Motor neuron (in vitro differentiated cells): ENCODE measurements around the gene ARMC2. TPM values are rescaled to one million over a fixed set of nuclear protein-coding genes. Genes with fewer than 3 reads are reported as not detected.

Experiments used
- ATAC-seq, 8 experiments: fragments of 200-7000 bp; cut with Tn5 transposase; replicated peaks in 6 of 8; 2 replicates each; pipeline ENCODE4 v1.8.0; 2021; ENCODE audit warnings: mild to moderate bottlenecking in 8 of 8, moderate library complexity in 8 of 8
- H3K27ac ChIP-seq, 2 donors: fragments of 250-450 bp; sonication (Bioruptor Pico); 2 replicates each; pipeline ENCODE4 v1.9.0; 2021; ENCODE audit warnings: antibody characterized with exemption in 2 of 2, mild to moderate bottlenecking in 2 of 2, moderate library complexity in 1 of 2
- H3K4me1 ChIP-seq, 2 donors: fragments of 250-450 bp; sonication (Bioruptor Pico); replicated peaks in 1 of 2; 2 replicates each; pipeline ENCODE4 v1.6.1; 2021; ENCODE audit warnings: antibody characterized with exemption in 2 of 2, mild to moderate bottlenecking in 2 of 2, moderate library complexity in 1 of 2
- H3K4me3 ChIP-seq, 5 donors: fragments of 250-450 bp; sonication (Bioruptor Pico); 2 replicates each; pipeline ENCODE4 v1.9.0; 2021; ENCODE audit warnings: antibody characterized with exemption in 5 of 5, mild to moderate bottlenecking in 5 of 5, moderate library complexity in 4 of 5
- WGBS, 10 experiments: fragments of 450-650 bp; shearing (Covaris generic); methylation state at CpG; one replicate each; pipeline ENCODE4 v1.0.0; 2022; 5-methylcytosine and 5-hydroxymethylcytosine counted together
- in situ Hi-C, 9 experiments: fragments of 400-800 bp; cut with MboI; loops; one replicate each; pipeline ENCODE4 v1.15.0; 2021; ENCODE audit warnings: low sequenced_read_pairs in 9 of 9, low pct_unique_long_range_greater_than_20kb in 2 of 9; ENCODE audit not compliant: unreplicated experiment in 9 of 9
- total RNA-seq, 8 experiments: library from RNA; unstranded; fragments of 300-600 nt; gene quantifications; 2 replicates each; pipeline versions ENCODE4 v1.2.3 to v1.2.4, GENCODE V29; 2022

Gene ARMC2
- total RNA-seq, 8 experiments from 2014 or later: 1.1 to 22.4 (median 6.1) TPM

DNA sequence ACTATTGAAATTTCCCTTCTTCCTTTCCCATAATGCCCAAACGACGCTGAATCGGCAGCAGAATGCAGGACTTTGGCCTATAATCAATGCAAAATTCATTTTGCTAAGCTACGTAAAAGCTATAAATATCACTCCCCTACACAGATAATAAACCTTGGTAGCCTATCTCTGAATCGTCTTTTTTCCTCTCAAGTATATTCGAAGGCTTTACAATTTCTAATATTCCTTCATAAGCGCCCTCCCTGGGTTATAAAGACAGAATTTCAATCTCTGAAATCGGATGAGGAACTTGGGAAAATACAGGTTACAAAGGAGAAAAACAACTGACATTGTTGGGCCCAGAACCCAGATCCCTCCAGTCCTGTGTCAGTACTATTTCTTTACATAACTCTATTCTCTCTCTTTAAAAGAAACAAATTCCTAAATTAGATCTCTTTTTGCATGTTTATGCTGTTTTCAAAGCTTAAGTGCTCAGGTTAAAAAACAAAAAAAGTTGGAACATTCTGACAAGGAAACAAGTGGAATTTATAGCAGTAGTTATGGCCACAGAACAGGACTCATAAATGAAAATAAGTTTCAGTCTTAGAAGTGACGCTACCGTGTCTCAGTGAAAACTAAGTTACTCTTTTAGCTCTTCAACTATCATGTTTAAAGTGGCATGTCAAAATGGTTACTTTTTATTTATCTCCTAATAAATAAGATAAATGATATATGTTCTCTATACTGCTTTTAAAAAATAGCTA, 161.9 kb downstream of the ARMC2 start:
- ATAC-seq: peak in 3 of 8 experiments; percentile 1 to 6 (median 1)
- H3K4me3 ChIP-seq: peak overlapping the region; percentile 59 to 99 (median 86)
- in situ Hi-C loops: no loop called here
- H3K4me1 ChIP-seq: peaks cover 0 to 14% of the 10 kb centered on the region in 2 donors
- 5 to 40% (median 19%) methylated on average over 6 to 9 of the region's 10 CpGs for WGBS, 10 experiments
- H3K27ac ChIP-seq: peak overlapping the region in 1 of 2 donors; percentile 89

DNA sequence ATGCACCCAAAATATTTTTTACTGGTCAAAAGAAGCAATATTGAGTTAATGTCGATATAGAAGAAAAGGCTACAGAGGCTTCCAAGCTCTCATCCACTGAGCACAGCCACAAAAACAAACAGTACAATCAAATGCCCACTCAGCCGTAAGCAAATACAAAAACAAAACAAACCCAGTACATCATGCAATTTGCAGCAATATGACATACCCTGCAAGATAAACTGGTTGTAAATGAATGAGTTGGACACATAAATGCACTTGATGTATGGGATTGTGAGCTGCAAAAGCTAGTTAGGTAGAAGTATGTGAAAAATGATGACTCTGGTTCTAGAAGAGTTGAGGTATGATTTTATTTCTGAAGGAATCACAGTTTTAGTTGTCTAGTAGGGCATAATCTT, 162.5 kb downstream of the ARMC2 start:
- Histone ChIP-seq H3K27ac (no peak overlapping the region), H3K4me1 (peaks cover 0 to 14% of the 10 kb centered on the region in 2 donors), H3K4me3 (no peak overlapping the region)
- no peak for ATAC-seq
- in situ Hi-C loops: no loop called here
- 44 to 85% (median 71%) methylated on average over 1 to 2 of the region's 2 CpGs; no CpG with 5 or more reads in 2 of the 10 experiments for WGBS, 10 experiments

DNA sequence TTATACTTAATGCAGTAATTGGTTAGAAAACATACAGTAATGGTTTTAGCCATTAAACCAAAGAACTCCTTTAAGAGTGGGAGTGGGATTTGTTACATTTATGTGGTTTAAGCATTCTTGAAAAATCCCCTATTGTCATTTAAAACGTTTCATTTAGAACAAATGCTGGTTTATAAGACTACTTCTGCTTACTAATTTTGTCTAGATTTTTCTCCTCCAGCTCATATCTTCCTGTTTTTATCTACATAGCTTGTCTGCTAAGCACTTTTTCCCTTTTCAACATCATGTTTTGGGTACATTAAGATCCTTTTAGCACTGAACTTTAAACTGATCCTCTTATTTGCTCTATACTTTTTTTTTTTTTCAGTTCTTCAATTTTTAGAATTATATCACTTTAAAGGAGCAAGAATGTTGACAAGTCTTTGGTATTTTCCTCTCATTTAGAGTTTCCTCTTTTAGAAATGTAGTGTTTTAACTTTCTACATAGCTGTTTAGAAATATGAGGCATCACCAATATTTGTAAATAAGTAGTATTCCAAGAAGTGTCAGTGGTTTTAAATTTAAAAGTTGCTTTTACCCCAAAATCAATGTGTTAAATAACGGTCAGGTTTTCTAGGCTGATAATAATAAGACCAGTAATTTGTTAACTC, 165.6 kb downstream of the ARMC2 start:
- in situ Hi-C loops: no loop called here

DNA sequence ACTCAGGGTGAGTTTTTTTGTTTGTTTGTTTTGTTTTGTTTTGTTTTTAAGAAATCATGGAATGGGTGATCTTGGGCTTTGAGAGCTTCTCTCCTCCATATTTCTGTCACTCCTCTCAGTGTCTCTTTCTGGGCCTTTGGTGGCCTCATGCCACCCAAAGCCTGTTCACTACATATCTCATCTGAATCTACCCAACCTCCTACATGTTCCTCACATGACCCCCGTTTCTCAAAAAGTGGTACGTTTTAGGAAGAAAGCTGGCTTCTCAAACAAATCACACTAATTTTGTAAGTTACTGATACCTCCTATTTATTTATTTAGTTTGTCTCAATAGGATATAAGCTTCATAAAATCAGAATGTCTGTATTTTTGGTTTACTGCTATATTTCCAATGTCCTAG, 166.4 kb downstream of the ARMC2 start:
- ATAC-seq: no peak
- peaks cover 0 to 4% of the 10 kb centered on the region in 2 donors for H3K4me1 ChIP-seq
- WGBS, 10 experiments: 29 to 100% (median 85%) methylated on average over 1 to 2 of the region's 2 CpGs; no CpG with 5 or more reads in 2 of the 10 experiments
- no peak overlapping the region for H3K27ac ChIP-seq
- H3K4me3 ChIP-seq: no peak overlapping the region
- in situ Hi-C loops: no loop called here

More for the DNA sequence above, 165.6 kb downstream of the ARMC2 start:
- Histone ChIP-seq H3K4me1 (peaks cover 0 to 4% of the 10 kb centered on the region in 2 donors), H3K27ac (no peak overlapping the region), H3K4me3 (no peak overlapping the region)
- 31 to 86% (median 49%) methylated on average over 1 to 2 of the region's 2 CpGs for WGBS, 10 experiments
- ATAC-seq: no peak

DNA sequence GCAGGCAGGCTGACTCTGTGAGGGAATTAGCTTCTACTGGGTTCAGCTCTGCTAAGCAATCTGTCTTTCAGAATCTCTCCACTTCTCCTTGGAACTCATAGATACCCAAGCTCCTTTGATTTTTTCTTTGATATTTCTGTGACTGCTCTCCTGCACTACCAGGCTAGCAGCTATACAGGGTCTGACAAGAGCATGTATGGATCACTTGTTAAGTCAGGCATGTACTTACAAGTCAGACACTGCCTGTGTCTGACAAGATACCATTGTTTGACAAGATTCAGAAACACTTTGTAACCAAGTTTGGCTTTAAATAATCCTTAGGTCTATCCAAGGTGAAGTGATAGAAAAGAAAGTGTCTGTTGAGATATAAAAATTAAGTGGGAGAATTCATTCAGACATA, 167.0 kb downstream of the ARMC2 start:
- ATAC-seq: peak in 1 of 8 experiments; percentile 64
- H3K4me3 ChIP-seq: no peak overlapping the region
- H3K4me1 ChIP-seq: peaks cover 0 to 4% of the 10 kb centered on the region in 2 donors
- in situ Hi-C loops: no loop called here
- no peak overlapping the region for H3K27ac ChIP-seq

DNA sequence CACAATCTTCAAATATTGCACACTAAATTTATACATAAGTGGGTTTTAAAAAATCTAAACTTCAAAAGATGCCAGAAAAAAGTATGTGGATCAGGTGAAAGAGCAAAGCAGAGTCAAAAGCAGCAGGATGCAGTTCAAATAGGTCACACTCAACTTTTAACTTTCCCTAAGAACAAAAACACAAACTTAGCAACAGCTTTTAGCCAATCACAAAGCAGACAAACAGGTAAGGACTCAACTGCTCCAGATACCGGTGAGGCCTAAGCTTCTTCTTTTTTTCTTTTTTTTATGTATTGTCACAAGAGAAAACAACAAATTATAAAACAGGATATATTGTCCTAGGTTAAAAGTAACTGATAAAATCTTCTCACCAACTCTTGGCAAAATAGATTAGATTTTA, 171.7 kb downstream of the ARMC2 start:
- whole genome bisulfite sequencing, 10 experiments: 25 to 100% (median 73%) methylated on average over 1 of the region's 1 CpG
- no peak overlapping the region for H3K4me3 ChIP-seq
- in situ Hi-C loops: no loop called here
- no peak for ATAC-seq
- no peak overlapping the region for H3K27ac ChIP-seq
- H3K4me1 ChIP-seq: no peaks in the 10 kb centered on the region

DNA sequence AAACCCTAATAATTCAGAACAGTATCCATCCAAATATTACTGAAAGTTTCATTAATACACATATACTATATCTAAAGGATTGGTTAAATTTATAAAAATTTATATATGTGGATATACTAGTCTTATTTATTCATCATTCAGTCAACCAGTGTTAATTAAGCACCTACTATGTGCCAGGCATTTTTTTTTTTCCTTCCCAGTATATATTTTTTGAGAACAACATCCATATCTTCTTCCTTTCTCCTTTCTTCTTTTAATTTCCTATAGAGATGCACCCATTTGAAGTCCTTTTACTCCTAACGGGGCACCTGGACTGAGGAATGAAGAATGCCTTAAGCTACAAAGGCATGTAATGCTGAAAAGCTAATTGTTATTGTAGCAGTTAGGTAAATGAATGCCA, 173.6 kb downstream of the ARMC2 start:
- WGBS, 10 experiments: 63 to 100% (median 92%) methylated on average over 1 of the region's 1 CpG; no CpG with 5 or more reads in 3 of the 10 experiments

DNA sequence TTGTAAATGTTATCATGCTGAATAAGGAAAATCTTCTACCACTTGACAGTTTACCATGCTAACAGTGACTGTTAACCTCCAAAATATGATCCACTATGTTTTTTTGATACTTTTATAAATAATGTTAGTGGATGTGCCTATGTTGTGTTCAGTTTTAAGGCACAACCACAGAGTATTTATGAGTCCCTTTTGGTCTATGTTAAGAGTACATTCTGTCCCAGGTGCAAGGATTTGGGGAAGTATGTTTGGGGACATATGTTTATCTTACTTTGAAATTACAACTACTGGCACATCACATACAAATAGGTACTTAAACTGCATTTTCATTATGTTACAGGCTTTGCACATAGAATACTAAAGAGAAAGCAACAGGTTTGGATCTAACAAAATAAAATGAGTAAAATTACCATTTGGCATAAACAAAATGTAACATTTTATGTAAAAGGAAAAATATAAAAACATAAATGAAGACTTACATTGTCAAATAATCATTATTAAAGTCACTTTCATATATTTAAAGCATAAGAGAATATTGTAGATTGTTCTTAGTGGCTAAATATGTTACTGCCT, 175.2 kb downstream of the ARMC2 start:
- no peak overlapping the region for H3K4me3 ChIP-seq
- in situ Hi-C loops: no loop called here
- H3K4me1 ChIP-seq: no peaks in the 10 kb centered on the region
- no peak for ATAC-seq
- H3K27ac ChIP-seq: no peak overlapping the region

More for the DNA sequence above, 173.6 kb downstream of the ARMC2 start:
- Histone ChIP-seq H3K4me3 (no peak overlapping the region), H3K4me1 (no peaks in the 10 kb centered on the region), H3K27ac (no peak overlapping the region)
- no peak for ATAC-seq
- in situ Hi-C loops: no loop called here

Other genes with a start within 250 kb of the ARMC2 start
- 10 to 100 TPM; 21.2 to 75.9 (median 36.5) TPM for gene SESN1, start 246.4 kb downstream of the ARMC2 start, total RNA-seq
- gene CEP57L1, start 247.1 kb downstream of the ARMC2 start, total RNA-seq: 10 to 100 TPM; 12.1 to 31.6 (median 26.0) TPM